OCI-LY3 (cell line): ENCODE results near the gene BCAR3.

Source experiments
- EZH2phosphoT487 ChIP-seq: fragments of 200-600 bp; shearing (Covaris generic); IDR thresholded peaks from 2 replicates; pipeline ENCODE4 v1.6.1; 2018; ENCODE audit warnings: antibody characterized with exemption, mixed run types, low read depth
- TF ChIP-seq, protein P1 (sequence below): fragments of 200-600, 300-600 bp; sonication (generic); IDR thresholded peaks from 2 replicates; pipeline ENCODE4 v1.5.1; 2014; ENCODE audit warnings: antibody characterized with exemption, low read length, low read depth

DNA sequence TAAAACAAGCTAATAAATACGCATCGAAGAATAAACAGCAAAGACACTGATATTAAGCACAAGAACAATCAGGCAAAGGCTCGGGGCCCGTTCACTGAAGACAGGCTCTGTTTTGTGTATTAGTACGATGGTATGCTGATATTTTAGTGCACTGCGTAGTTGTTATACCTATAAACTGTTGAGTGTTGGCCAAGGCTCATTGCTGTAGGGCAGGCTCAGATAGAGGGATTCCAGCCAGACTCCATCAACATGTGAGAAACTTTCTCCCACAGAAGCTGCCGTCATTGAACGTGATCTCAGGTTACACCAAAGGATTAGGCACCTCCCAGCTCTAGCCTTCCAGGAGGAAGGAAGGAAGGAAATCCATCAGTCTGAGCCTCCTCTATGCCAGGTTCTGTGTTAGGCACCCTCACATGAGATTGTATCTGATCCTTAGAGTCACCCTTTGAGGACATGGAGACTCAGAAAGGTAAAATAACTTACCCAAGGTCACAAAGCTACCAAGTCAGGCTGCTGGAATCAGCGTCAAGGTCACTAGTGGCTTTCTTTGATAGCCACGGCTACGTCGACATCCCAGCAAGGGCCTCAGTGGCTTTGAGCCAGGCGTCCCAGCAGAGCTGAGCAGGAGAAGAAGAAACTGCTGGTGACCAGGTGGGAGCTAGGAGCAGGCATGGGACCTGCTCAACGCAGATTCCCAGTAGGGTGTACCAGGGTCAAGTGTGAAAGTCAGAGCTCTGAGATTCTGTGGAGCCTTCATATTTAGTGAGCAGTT lies 14.8 kb downstream of the BCAR3 start:
- TF ChIP-seq, protein P1, sequence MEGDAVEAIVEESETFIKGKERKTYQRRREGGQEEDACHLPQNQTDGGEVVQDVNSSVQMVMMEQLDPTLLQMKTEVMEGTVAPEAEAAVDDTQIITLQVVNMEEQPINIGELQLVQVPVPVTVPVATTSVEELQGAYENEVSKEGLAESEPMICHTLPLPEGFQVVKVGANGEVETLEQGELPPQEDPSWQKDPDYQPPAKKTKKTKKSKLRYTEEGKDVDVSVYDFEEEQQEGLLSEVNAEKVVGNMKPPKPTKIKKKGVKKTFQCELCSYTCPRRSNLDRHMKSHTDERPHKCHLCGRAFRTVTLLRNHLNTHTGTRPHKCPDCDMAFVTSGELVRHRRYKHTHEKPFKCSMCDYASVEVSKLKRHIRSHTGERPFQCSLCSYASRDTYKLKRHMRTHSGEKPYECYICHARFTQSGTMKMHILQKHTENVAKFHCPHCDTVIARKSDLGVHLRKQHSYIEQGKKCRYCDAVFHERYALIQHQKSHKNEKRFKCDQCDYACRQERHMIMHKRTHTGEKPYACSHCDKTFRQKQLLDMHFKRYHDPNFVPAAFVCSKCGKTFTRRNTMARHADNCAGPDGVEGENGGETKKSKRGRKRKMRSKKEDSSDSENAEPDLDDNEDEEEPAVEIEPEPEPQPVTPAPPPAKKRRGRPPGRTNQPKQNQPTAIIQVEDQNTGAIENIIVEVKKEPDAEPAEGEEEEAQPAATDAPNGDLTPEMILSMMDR: no peak
- no peak for TF ChIP-seq EZH2phosphoT487
